GM15510 (cell line): ENCODE data around the gene FNDC3B.

Experiments
- POLR2A ChIP-seq: IDR thresholded peaks from 3 replicates; pipeline ENCODE4 v1.6.1; 2011; ENCODE audit warnings: borderline replicate concordance; ENCODE audit not compliant: insufficient read length; ENCODE audit errors: extremely low read depth

The FNDC3B gene

DNA sequence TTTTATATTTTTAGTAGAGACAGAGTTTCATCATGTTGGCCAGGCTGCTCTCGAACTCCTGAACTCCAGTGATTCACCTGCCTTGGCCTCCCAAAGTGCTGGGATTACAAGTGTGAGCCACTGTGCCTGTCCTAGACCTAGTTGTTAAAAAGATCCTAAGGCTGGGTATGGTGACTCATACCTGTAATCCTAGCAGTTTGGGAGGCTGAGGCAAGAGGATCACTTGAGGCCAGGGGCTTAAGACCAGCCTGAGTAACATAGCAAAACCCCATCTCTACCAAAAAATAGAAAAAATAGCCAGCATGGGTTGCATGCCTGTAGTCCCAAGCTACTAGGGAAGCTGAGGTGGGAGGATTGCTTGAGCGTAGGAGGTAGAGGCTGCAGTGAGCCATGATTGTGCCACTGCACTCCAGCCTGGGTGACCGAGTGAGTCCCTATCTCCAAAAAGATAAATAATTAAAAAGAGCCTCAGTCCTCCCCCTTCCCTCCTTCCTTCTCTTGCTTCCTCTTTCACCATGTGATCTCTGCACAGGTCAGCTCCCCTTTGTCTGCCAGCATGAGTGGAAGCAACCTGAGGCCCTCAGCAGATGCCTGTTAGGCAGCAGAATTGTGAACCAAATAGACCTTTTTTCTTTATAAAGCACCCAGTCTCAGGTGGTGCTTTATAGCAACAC, 9.8 kb upstream of the FNDC3B start:
- no peak for TF ChIP-seq POLR2A

DNA sequence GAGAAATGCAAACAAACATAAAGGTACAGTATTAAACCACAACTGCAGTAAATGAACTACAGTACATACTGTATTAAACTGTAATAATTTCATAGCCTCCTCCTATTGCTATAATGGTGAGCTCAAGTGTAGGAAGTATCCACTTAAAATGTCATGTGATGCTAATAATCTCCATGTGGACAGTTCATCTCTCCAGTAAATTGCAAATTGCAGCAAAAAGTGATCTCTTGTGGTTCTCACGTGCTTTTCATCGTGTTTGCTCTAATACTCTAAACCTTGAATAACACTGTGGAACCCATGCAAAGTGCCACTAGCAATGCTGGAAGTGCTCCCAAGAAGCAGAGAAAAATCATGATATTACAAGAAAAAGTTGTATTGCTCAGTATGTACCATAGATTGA, 9.2 kb upstream of the FNDC3B start:
- TF ChIP-seq POLR2A = no peak

DNA sequence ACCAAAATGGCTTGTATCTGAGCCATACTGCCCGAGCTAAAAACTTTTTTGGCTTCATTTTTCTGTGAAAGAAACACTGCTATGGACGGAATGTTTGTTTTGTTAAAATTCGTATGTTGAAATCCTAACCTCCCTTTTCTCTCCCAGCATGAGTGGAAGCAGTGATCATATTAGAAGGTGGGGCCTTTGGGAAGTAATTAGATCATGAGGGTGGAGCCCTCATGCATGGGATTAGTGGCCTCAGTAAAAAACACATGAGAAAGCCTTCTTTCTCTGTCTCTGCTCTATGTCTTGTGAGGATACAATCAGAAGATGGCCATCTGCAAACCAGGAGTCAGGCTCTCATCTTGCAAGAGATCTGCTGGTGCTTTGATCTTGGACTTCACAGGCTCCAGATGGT, 7.4 kb upstream of the FNDC3B start:
- no peak for TF ChIP-seq POLR2A

DNA sequence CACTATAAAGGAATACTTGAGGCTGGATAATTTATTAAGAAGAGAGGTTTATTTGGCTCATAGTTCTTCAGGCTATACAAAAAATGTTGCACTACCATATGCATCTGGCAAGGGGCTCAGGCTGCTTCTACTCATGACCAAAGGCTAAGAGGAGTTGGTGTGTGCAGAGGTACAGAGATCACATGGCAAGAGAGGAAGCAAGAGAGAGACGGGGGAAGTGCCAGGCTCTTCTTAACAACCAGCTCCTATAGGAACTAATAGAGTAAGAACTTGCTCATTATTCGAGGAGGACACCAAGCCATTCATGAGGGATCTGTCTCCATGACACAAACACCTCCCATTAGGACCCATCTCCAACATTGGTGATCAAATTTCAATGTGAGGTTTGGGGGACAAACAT, 6.0 kb upstream of the FNDC3B start:
- TF ChIP-seq POLR2A = no peak

DNA sequence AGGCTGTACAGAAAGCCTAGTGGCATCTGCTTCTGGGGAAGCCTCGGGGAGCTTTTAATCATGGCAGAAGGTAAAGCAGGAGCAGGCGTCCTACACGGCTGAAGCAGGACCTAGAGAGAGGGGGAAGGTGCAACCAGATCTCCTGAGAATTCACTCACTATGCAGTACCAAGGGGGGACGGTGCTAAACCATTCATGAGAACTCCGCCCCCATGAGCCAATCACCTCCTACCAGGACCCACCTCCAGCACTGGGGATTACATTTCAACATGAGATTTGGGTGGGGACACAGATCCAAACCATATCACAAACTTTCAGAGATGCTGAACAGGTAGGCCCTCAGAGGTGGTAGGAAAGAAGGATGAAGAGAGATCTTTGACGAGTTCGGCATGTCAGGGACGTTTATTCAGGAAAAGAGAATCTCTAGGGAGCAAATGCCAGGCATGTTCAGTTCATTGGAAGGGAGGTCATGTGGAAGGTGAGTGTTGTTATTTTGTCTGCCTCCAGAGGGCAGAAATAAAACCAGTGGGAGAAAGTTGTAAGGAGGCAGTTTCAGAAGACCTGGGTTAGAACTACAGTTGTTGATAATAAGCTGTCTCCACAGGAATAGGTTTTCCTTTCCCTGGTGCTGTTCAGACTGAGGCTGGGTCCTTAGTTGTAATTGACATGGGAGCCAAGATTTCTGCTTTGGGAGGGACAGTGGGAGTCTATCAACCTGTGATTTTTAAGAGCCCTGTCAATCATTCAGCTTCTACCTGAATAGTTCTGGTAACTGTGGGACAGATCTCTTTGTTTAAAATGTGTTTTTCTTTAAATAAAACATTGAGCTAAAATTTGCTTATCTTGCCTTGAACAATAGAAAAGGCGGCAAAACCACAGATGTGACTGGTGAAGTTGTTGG, 4.3 kb upstream of the FNDC3B start:
- TF ChIP-seq POLR2A = no peak

DNA sequence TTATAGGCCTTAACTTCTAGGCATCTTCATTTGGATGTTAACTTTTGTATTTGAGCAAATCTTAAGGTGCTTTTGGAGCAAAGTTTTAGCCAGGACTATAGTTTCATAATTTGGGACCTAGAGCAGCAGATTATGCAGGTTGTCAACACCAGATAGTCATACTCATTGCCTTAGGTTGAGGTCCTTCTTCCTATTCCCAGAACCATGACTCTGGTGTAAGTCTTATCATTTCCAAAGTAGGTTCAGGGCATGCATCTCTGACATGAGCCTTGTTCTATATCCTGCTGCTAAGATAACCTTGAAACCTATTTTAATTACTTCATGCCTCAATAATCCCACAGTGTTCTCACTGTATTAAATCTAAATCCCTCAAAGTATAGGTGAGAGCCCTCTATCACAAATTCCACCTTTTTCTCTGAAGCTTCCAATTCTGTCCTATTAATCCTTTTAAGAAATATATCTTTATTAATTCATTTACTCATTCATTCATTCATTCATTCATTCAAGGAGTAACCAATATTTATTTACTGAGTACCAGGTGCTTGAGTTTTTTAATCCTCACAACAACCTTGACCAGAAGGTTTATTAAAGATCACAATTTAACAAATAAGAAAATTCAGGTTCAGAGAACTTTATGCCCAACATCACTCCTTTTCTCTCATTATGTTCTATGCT, 2.7 kb upstream of the FNDC3B start:
- TF ChIP-seq POLR2A = no peak

DNA sequence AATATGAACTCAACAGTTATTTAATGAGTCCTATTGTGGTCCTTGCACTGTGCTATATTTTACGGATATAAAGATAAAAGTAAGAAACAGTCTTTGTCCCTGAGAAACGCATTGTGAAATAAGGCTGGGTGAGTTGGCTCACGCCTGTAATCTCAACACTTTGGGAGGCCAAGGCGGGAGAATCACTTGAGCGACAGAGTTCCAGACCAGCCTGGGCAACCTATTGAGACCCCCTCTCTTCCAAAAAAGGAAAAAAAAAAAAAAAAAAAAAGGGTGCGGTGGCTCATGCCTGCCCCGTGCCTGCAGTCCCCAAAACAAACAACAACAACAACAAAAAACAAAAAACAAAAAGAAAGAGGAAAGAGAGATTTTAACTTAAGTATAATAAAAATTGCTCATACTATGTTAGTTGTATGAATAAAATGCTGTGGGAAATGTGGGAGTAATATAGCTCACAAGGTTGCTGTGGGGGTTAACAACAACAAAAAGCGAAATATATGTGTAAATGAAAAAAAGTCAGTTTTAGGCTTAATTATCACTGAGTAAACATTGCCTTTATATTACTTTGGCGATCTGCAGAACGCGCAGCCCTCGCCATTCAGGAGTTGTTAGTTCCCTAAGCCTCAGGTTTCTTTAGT, 461 bp upstream of the FNDC3B start:
- TF ChIP-seq POLR2A = no peak

DNA sequence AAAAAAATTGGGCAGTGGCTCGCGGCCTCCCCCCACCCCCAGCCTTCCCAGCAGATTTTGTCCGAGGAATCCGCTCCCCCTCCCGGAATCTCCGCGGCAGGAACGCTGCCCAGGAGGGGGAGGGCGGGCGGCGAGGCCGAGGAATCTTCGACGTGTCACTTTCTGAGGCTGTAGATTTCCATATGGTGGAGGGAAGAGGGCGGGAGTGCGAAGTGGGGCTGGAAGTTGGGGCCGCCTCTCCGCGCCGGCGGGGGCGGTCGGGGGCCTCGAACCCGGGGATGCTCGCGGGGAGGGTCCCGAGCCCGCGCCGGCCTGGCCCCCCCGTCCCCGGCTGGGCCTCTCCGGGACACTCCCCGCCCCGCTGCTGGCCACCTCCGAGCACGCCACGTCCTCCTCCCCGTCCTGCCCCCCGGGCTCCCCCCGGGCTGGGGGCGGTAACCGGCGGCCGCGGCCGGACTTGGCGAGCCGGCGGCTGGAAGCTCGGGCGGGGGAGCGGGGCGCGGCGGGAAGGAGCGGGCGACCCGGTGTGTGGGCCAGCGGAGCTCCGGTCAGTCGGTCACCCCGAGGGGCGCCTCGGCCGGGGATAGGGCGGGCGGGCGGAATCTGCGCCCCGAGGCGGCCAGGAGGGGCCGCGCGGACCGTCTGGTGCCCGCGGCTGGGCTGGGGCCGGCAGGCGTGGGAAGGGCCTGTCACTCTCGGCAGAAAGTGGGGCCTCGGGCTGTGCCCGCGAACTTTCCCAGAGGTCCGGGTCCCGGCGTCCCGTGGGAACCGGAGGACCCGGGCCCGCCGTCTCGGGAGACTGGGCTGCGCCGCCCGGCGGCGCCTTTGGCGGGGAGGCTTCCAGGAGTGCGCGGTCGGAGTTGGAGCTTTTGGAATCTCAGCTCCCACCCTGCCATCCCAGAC, 951 bp downstream of the FNDC3B start:
- TF ChIP-seq POLR2A = peak; percentile 14

DNA sequence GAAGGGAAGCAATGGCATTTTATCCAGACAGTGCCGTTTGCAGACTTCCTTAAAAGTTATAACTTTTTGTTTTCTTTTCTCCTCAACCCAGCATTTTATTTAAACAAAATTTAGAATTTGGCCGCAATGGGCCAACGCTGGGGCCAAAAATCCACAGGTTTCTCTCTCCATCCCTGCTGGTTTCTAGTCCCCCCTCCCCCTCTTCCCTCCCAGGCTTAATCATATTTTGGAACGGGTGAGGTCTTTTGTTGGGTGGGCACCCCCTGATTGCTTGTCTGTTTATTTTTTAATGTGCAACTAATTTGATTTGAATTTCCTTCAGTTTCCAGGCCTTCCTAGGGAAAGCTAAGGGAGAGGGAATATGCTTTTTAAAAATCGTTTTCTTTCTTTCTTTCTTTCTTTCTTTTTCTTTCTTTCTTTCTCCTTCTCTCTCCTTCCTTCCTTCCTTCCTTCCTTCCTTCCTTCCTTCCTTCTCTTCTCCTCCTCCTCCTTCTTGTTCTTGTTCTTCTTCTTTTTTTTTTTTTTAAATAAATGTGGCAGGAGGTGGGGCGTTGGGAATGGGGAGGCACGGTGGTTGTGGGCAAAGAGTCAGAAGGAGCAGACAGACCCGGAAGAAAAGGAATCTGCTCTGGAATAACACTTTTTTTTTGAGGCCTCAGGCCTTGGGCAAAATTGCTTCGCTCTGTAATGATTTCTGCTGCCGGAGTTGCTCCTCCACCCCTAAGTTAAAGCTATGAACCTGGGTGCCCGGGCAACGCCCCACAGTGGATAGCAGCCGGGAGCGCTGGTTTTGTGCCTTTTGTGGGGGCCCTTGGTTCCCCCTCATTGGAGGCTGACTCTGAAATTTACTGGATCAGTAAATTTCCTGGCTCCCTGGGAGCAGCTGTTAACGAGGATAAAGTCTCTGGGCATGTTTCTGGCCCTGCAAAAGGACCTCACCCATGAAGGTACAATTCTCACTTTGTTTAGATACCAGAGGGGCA, 1.9 kb downstream of the FNDC3B start:
- no peak for TF ChIP-seq POLR2A

DNA sequence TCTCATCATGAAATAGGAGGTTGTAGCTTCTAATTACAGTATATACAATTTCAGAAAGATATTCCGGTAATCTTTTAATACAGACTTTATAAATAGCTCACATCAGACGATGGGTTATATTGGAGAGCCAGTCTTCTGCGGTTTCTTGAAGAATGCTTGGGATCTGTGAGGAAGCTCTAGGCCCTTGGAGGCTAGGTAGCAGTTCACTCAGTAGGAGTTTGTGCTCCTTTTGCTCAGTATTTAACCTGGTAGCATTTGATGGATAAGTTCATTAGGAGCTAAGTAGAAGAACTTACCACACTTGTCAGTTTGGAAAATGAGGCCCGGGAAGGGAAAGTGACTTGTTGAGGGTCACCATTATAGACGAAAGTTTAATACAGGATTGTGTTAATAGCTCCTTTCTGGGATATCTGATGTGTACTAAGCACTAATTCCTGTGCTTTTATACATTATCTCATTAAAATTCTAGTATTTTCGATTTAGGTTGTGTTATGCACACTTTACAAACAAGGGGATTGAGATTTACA, 2.8 kb downstream of the FNDC3B start:
- no peak for TF ChIP-seq POLR2A

DNA sequence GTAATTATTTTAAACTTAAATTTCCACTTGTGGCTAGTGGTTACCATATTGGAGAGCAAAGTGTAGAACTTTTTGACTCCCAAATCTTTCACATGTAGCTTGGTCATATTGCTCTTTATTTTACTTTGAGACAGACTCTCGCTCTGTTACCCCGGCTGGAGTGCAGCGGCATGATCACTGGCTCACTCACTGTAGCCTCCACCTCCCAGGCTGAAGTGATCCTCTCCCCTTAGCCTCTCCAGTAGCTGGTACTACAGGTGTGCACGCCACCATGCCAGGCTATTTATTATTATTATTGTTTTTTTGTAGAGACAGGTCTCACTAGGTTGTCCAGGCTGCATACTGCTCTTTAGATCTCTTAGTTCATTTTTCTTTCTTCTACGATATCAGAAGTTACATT, 3.9 kb downstream of the FNDC3B start:
- TF ChIP-seq POLR2A = no peak

DNA sequence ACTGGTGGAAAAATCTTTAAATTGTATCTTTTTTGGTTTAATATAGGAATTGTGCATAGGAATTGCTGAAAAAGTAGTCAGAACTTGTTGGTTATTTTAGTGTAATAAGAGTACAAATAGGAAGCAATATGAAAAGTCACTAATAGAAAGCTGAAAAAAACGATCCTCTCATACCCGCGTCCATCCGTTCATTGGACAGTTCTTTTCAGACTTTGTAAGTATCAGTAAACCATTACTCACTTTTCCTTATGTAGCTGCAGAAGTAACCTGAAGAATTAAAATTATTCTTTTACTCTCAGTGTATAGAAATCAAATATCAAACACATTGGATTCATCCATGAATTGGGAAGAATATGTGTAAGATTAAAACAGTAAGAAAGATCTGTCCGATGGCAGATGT, 4.4 kb downstream of the FNDC3B start:
- no peak for TF ChIP-seq POLR2A
